ENCODE results near the gene HIPK2. TPM values are rescaled to one million over a fixed set of nuclear protein-coding genes. Genes with fewer than 3 reads are reported as not detected.

Gene HIPK2
- total RNA-seq, 1 donor from 2014 or later: 23.5 TPM

- DNase-seq (ENCODE audit: low read depth): no peak
Measured at GRCh38 chr7:139783647-139784385, 6.0 kb upstream of the HIPK2 start.

GRCh38 chr7:139782932-139783331, 5.1 kb upstream of the HIPK2 start:
- DNase-seq (ENCODE audit: low read depth): no peak

GRCh38 chr7:139777133-139777891, 486 bp downstream of the HIPK2 start:
- DNase-seq (ENCODE audit: low read depth): peak; percentile 49

- DNase-seq (ENCODE audit: low read depth): peak; percentile 65
Measured at GRCh38 chr7:139776486-139777132, 1.2 kb downstream of the HIPK2 start.

- DNase-seq (ENCODE audit: low read depth): peak; percentile 89
Measured at GRCh38 chr7:139775829-139776266, 1.9 kb downstream of the HIPK2 start.

- DNase-seq (ENCODE audit: low read depth): peak; percentile 39
Measured at GRCh38 chr7:139774376-139774775, 3.4 kb downstream of the HIPK2 start.

- DNase-seq (ENCODE audit: low read depth): no peak
Measured at GRCh38 chr7:139773371-139773770, 4.4 kb downstream of the HIPK2 start.

GRCh38 chr7:139772873-139773272, 4.9 kb downstream of the HIPK2 start:
- no peak for DNase-seq (ENCODE audit: low read depth)

- DNase-seq (ENCODE audit: low read depth): no peak
Measured at GRCh38 chr7:139772115-139772514, 5.7 kb downstream of the HIPK2 start.

- no peak for DNase-seq (ENCODE audit: low read depth)
Measured at GRCh38 chr7:139771001-139771956, 6.5 kb downstream of the HIPK2 start.

- DNase-seq (ENCODE audit: low read depth): no peak
Measured at GRCh38 chr7:139769761-139770160, 8.0 kb downstream of the HIPK2 start.

- DNase-seq (ENCODE audit: low read depth): no peak
Measured at GRCh38 chr7:139769066-139769465, 8.7 kb downstream of the HIPK2 start.

- DNase-seq (ENCODE audit: low read depth): no peak
Measured at GRCh38 chr7:139768249-139768824, 9.5 kb downstream of the HIPK2 start.

GRCh38 chr7:139767561-139767982, 10.2 kb downstream of the HIPK2 start:
- DNase-seq (ENCODE audit: low read depth): peak; percentile 41

- DNase-seq (ENCODE audit: low read depth): no peak
Measured at GRCh38 chr7:139765143-139765542, 12.7 kb downstream of the HIPK2 start.

GRCh38 chr7:139763330-139763729, 14.5 kb downstream of the HIPK2 start:
- DNase-seq (ENCODE audit: low read depth): peak; percentile 43

- DNase-seq (ENCODE audit: low read depth): peak; percentile 81
Measured at GRCh38 chr7:139762886-139763285, 14.9 kb downstream of the HIPK2 start.

- DNase-seq (ENCODE audit: low read depth): no peak
Measured at GRCh38 chr7:139758388-139758787, 19.4 kb downstream of the HIPK2 start.

GRCh38 chr7:139757968-139758367, 19.8 kb downstream of the HIPK2 start:
- no peak for DNase-seq (ENCODE audit: low read depth)

GRCh38 chr7:139753693-139754111, 24.1 kb downstream of the HIPK2 start:
- DNase-seq (ENCODE audit: low read depth): no peak
